SK-N-MC (cell line): Measurements from ENCODE around the gene OMD.

Source experiments
- EZH2 ChIP-seq: fragments of 200-600 bp; sonication (generic); IDR thresholded peaks from one replicate; pipeline ENCODE4 v1.6.1; 2017; ENCODE audit warnings: antibody characterized with exemption
- FOXP2 ChIP-seq: optimal IDR thresholded peaks from 2 replicates; pipeline ENCODE3; 2011; ENCODE audit warnings: mild to moderate bottlenecking, moderate library complexity; ENCODE audit not compliant: insufficient read depth; ENCODE audit errors: extremely low read length, control extremely low read depth
- POLR2AphosphoS5 ChIP-seq: IDR thresholded peaks from 2 replicates; pipeline ENCODE4 v1.6.1; 2012; ENCODE audit warnings: mild to moderate bottlenecking, low read depth, low read length, borderline replicate concordance

DNA sequence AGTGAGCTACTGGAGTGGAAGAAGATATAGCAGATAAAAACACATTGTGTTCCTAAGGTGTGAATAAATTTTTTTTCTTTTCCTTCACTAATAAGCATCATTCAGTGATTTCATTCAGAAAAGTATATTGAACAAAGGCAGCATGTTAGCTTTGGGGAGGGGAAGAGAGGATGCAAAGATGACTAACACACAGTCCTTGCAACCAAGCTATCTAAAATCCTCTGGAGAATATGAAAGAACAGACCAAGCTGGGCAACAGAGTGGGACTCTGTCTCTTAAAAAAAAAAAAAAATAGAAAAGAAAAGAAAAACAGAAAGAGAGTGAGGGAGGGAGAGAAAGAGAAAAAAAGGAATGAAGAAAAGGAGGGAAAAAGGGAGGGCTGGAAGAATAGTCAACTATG lies 22.3 kb upstream of the OMD start:
- TF ChIP-seq EZH2 (no peak), POLR2AphosphoS5 (no peak), FOXP2 (no peak)
